ENCODE results near the gene PCDH9. TPM values are rescaled to one million over a fixed set of nuclear protein-coding genes. Genes with fewer than 3 reads are reported as not detected.

PCDH9 gene
- total RNA-seq, 1 donor from 2014 or later, result 5.1 TPM

GRCh38 chr13:67192751-67193150 is 37.4 kb downstream of the PCDH9 start:
- no peak overlapping the region for H3K27ac ChIP-seq
- no peak for DNase-seq
- no peak overlapping the region for H3K4me3 ChIP-seq
- H3K36me3 ChIP-seq, result no peaks in the 10 kb centered on the region
- no peak for TF ChIP-seq CTCF (IDR thresholded peaks at IDR 0.05)
- H3K9me3 ChIP-seq, result no peaks in the 10 kb centered on the region
- intact Hi-C loops (cut with DNase I), result no loop called here
- no peak for ATAC-seq
- H3K4me1 ChIP-seq, result no peaks in the 10 kb centered on the region
- no peaks in the 10 kb centered on the region for H3K27me3 ChIP-seq

- no peaks in the 10 kb centered on the region for H3K27me3 ChIP-seq
- TF ChIP-seq CTCF (IDR thresholded peaks at IDR 0.05), result no peak
- H3K4me3 ChIP-seq, result no peak overlapping the region
- H3K36me3 ChIP-seq, result no peaks in the 10 kb centered on the region
- intact Hi-C loops (cut with DNase I), result no loop called here
- DNase-seq (no peak), ATAC-seq (no peak)
- no peaks in the 10 kb centered on the region for H3K4me1 ChIP-seq
- H3K9me3 ChIP-seq, result no peaks in the 10 kb centered on the region
- H3K27ac ChIP-seq, result no peak overlapping the region
Observed at GRCh38 chr13:67186995-67187569, 43.1 kb downstream of the PCDH9 start.

- H3K27me3 ChIP-seq, result no peaks in the 10 kb centered on the region
- H3K36me3 ChIP-seq, result no peaks in the 10 kb centered on the region
- intact Hi-C loops (cut with DNase I), result no loop called here
- ATAC-seq, result no peak
- no peaks in the 10 kb centered on the region for H3K9me3 ChIP-seq
- no peak overlapping the region for H3K4me3 ChIP-seq
- TF ChIP-seq CTCF (IDR thresholded peaks at IDR 0.05), result no peak
- DNase-seq, result no peak
- H3K4me1 ChIP-seq, result no peaks in the 10 kb centered on the region
- no peak overlapping the region for H3K27ac ChIP-seq
Observed at GRCh38 chr13:67184247-67184646, 45.9 kb downstream of the PCDH9 start.

- no peaks in the 10 kb centered on the region for H3K9me3 ChIP-seq
- intact Hi-C loops (cut with DNase I), result no loop called here
- no peak overlapping the region for H3K27ac ChIP-seq
- ATAC-seq (no peak), DNase-seq (no peak)
- no peak overlapping the region for H3K4me3 ChIP-seq
- H3K36me3 ChIP-seq, result no peaks in the 10 kb centered on the region
- H3K4me1 ChIP-seq, result no peaks in the 10 kb centered on the region
- no peak for TF ChIP-seq CTCF (IDR thresholded peaks at IDR 0.05)
- no peaks in the 10 kb centered on the region for H3K27me3 ChIP-seq
Observed at GRCh38 chr13:67183151-67183550, 47.0 kb downstream of the PCDH9 start.

GRCh38 chr13:67175836-67176459 is 54.2 kb downstream of the PCDH9 start:
- intact Hi-C loops (cut with DNase I), result no loop called here
- no peak for TF ChIP-seq CTCF (IDR thresholded peaks at IDR 0.05)
- DNase-seq, result no peak
- no peak overlapping the region for H3K4me3 ChIP-seq
- ATAC-seq, result no peak
- H3K27ac ChIP-seq, result no peak overlapping the region
- H3K27me3 ChIP-seq, result no peaks in the 10 kb centered on the region
- no peaks in the 10 kb centered on the region for H3K36me3 ChIP-seq
- H3K4me1 ChIP-seq, result no peaks in the 10 kb centered on the region
- no peaks in the 10 kb centered on the region for H3K9me3 ChIP-seq
